Stimulated activated CD4-positive, alpha-beta T cell treated with anti-CD3 and anti-CD28 coated beads, TNF-alpha, amount 100 ng/mL, for 4 hours (primary cell): ENCODE data around the gene NUP210L.

Experiments
- DNase-seq, 3 experiments: peaks; one replicate each; pipeline ENCODE4 v3.0.0-alpha.2; 2020; ENCODE audit warnings: low read depth in 3 of 3

NUP210L gene

GRCh38 chr1:153945131-153945794 lies 209.6 kb downstream of the NUP210L start:
- peak; percentile 43 to 55 (median 51) for DNase-seq

GRCh38 chr1:153944827-153945117 lies 210.1 kb downstream of the NUP210L start:
- no peak for DNase-seq

GRCh38 chr1:153944005-153944826 lies 210.7 kb downstream of the NUP210L start:
- DNase-seq = no peak

GRCh38 chr1:153942766-153943549 lies 211.9 kb downstream of the NUP210L start:
- DNase-seq = no peak
